Erythroblast (primary cell): ENCODE data around the gene P4HTM.

Experiments used
- GATA1 ChIP-seq: IDR thresholded peaks from 2 replicates; pipeline ENCODE4 v1.6.1; 2011; ENCODE audit warnings: low read depth, mild to moderate bottlenecking, control low read depth, low read length, moderate library complexity
- POLR2A ChIP-seq: IDR thresholded peaks from 2 replicates; pipeline ENCODE4 v1.6.1; 2011; ENCODE audit warnings: mild to moderate bottlenecking, low read length

DNA sequence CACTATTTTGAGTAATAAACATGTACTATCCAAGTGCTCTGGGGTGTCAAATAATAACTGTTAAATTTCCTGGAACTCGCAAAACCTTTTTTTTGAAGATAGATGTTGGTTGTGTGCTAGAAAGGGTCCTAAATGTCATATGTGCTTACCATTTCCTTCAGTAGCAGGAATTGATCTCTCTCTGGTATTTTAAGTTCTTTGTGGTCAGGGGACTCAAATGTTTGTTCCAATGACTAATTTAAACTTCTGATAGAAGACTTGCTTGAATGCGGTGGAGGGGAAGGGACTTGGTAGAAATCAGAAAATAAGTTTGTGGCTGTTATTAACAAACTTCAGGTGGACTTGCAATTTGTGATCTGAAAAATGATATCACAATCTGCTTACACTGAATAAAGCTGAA is 44.6 kb upstream of the P4HTM start:
- TF ChIP-seq POLR2A (no peak), GATA1 (no peak)
